SK-N-SH (cell line): ENCODE data around the gene NT5C. TPM values are rescaled to one million over a fixed set of nuclear protein-coding genes. Genes with fewer than 3 reads are reported as not detected.
"Not testable (repeated sequence)": the region's sequence is repeated elsewhere in the genome, so short reads cannot be mapped to it uniquely, and the experiment has no call there.

Source experiments
- CTCF ChIA-PET: fragments of 300-600, 350-600 bp; formaldehyde crosslinking; extraction: SDS; loops from one replicate; lab custom pipeline; 2021; lab: Yijun Ruan, JAX
- POLR2A ChIA-PET: fragments of 350-600 bp; sonication (Branson Sonifier 250); formaldehyde crosslinking; extraction: SDS; loops from one replicate; lab custom pipeline; 2020; ENCODE audit warnings: antibody characterized with exemption, inconsistent platforms; lab: Yijun Ruan, JAX
- DNase-seq: peaks from one replicate; pipeline ENCODE4 v3.0.0; 2012
- H2AFZ ChIP-seq: fragments of 200-600 bp; sonication (generic); 2 replicates; pipeline ENCODE4 v1.8.1; 2016; ENCODE audit warnings: antibody characterized with exemption, mild to moderate bottlenecking, low read depth
- H3F3A ChIP-seq: fragments of 200-600 bp; sonication (generic); replicated peaks from 2 replicates; pipeline ENCODE3; 2016; ENCODE audit warnings: antibody characterized with exemption, mild to moderate bottlenecking; ENCODE audit not compliant: insufficient read depth
- H3K27ac ChIP-seq, 2 experiments: fragments of 200-500 bp in 1 of 2; fragments of 200-600 bp in 1 of 2; sonication (Bioruptor generic) in 1 of 2; sonication (generic), shearing (Covaris generic) in 1 of 2; 2 replicates each; pipeline versions ENCODE4 v1.5.1 to v1.6.1; 2014 to 2016; ENCODE audit warnings: low read depth in 2 of 2, inconsistent platforms in 1 of 2, low read length in 1 of 2, mild to moderate bottlenecking in 1 of 2, mixed read lengths in 1 of 2
- H3K27me3 ChIP-seq: fragments of 200-600 bp; sonication (generic), shearing (Covaris generic); 2 replicates; pipeline ENCODE4 v1.6.1; 2016; ENCODE audit warnings: mixed run types; ENCODE audit not compliant: insufficient read depth
- H3K36me3 ChIP-seq, 2 experiments: fragments of 200-500 bp in 1 of 2; fragments of 200-600 bp in 1 of 2; sonication (Bioruptor generic) in 1 of 2; sonication (generic) in 1 of 2; replicated peaks in 1 of 2; 2 replicates each; pipeline versions ENCODE3 to v1.5.1; 2014 to 2016; ENCODE audit warnings: low read length in 1 of 2, mild to moderate bottlenecking in 1 of 2; ENCODE audit not compliant: insufficient read depth in 2 of 2, control insufficient read depth in 1 of 2
- H3K4me1 ChIP-seq, 2 experiments: fragments of 200-500 bp in 1 of 2; fragments of 200-600 bp in 1 of 2; sonication (Bioruptor generic) in 1 of 2; sonication (generic), shearing (Covaris generic) in 1 of 2; 2 replicates each; pipeline versions ENCODE4 v1.5.1 to v1.6.1; 2014 to 2016; ENCODE audit warnings: low read depth in 1 of 2, low read length in 1 of 2, mixed run types in 1 of 2; ENCODE audit not compliant: insufficient read depth in 2 of 2, control insufficient read depth in 1 of 2
- H3K4me2 ChIP-seq: fragments of 200-600 bp; sonication (generic), shearing (Covaris generic); 2 replicates; pipeline ENCODE4 v1.6.1; 2017; ENCODE audit warnings: mixed run types
- H3K4me3 ChIP-seq, 2 experiments: fragments of 200-500 bp in 1 of 2; fragments of 200-600 bp in 1 of 2; sonication (Bioruptor generic) in 1 of 2; sonication (generic), shearing (Covaris generic) in 1 of 2; 2 replicates each; pipeline versions ENCODE4 v1.5.1 to v1.8.1; 2014 to 2016; ENCODE audit warnings: low read depth in 2 of 2, inconsistent platforms in 1 of 2, low read length in 1 of 2, mild to moderate bottlenecking in 1 of 2, mixed read lengths in 1 of 2, moderate library complexity in 1 of 2
- H3K79me2 ChIP-seq: fragments of 200-600 bp; sonication (generic); 2 replicates; pipeline ENCODE4 v1.8.1; 2017; ENCODE audit warnings: mild to moderate bottlenecking; ENCODE audit not compliant: insufficient read depth
- H3K9ac ChIP-seq: fragments of 200-600 bp; sonication (generic); 2 replicates; pipeline ENCODE4 v1.6.1; 2017; ENCODE audit warnings: mixed run types
- H3K9me2 ChIP-seq: fragments of 200-600 bp; sonication (generic); 2 replicates; pipeline ENCODE4 v1.6.1; 2017; ENCODE audit warnings: mixed run types
- H3K9me3 ChIP-seq: fragments of 200-600 bp; sonication (generic); 2 replicates; pipeline ENCODE4 v1.6.1; 2017; ENCODE audit warnings: mixed run types, mild to moderate bottlenecking, moderate library complexity
- H4K20me1 ChIP-seq: fragments of 200-600 bp; sonication (generic); 2 replicates; pipeline ENCODE4 v1.6.1; 2017; ENCODE audit warnings: mild to moderate bottlenecking, mixed run types; ENCODE audit not compliant: insufficient read depth
- MAX ChIP-seq: IDR thresholded peaks from 2 replicates; pipeline ENCODE4 v1.4.0; 2012; ENCODE audit warnings: low read depth
- REST ChIP-seq: IDR thresholded peaks from 2 replicates; pipeline ENCODE4 v1.6.1; 2012; ENCODE audit warnings: mild to moderate bottlenecking, low read depth, low read length, moderate library complexity
- RXRA ChIP-seq: IDR thresholded peaks from 2 replicates; pipeline ENCODE4 v1.4.0; 2012; ENCODE audit warnings: low read depth, mild to moderate bottlenecking, borderline replicate concordance
- ZBTB33 ChIP-seq: IDR thresholded peaks from 2 replicates; pipeline ENCODE4 v1.4.0; 2012; ENCODE audit warnings: low read depth, borderline replicate concordance
- WGBS: methylation state at CpG from one replicate; pipeline ENCODE4 v1.1.6; 2017; ENCODE audit warnings: low lambda C conversion rate; 5-methylcytosine and 5-hydroxymethylcytosine counted together
- polyA plus RNA-seq, 3 experiments: library from polyadenylated mRNA; depleted of rRNA; stranded (reverse); fragments of >200 nt; gene quantifications; 2 replicates each; pipeline ENCODE4 v1.2.3, GENCODE V29; 2012

Gene NT5C
- polyA plus RNA-seq, 1 of the 3 experiments (the other 2 are of a cell fraction), result 111 TPM

GRCh38 chr17:75168998-75169397 is 37.5 kb upstream of the NT5C start:
- Histone ChIP-seq H3K9me3 (no peaks in the 10 kb centered on the region), H3K27ac (no peak overlapping the region; a peak in 1 of 4 replicates), H3K9me2 (no peaks in the 10 kb centered on the region), H3K79me2 (peaks cover 96% of the 10 kb centered on the region), H3K4me1 (no peaks in the 10 kb centered on the region), H3K9ac (no peak overlapping the region), H3K27me3 (no peaks in the 10 kb centered on the region), H2AFZ (no peak overlapping the region), H3K36me3 (peaks cover 15 to 89% of the 10 kb centered on the region in 2 experiments), H3F3A (peaks cover 35% of the 10 kb centered on the region), H3K4me2 (no peak overlapping the region), H3K4me3 (no peak overlapping the region), H4K20me1 (peaks cover 48% of the 10 kb centered on the region)
- POLR2A ChIA-PET, result no interaction called here
- CTCF ChIA-PET, result interaction anchor here (0.6 to 9.9 kb wide), 5 partner anchors 12 to 889 kb away, joined by 3 to 107 read pairs (median 4); partner anchors contain the start of gene NUP85
- no peak for TF ChIP-seq ZBTB33
- no peak for DNase-seq
- 92% methylated on average over 4 of the region's 4 CpGs for WGBS

GRCh38 chr17:75164606-75165005 is 33.1 kb upstream of the NT5C start:
- not testable (repeated sequence) for H3K27ac ChIP-seq, H3K4me3 ChIP-seq, H3K27me3 ChIP-seq, H2AFZ ChIP-seq, DNase-seq, H3K9me2 ChIP-seq, H3K4me1 ChIP-seq, H3K4me2 ChIP-seq, H3K9me3 ChIP-seq
- whole genome bisulfite sequencing, result 95% methylated on average over 15 of the region's 15 CpGs
- POLR2A ChIA-PET, result interaction anchor here (0.6 to 0.9 kb wide), 2 partner anchors 10 to 67 kb away, joined by 3 read pairs; no protein-coding TSS in a partner anchor
- CTCF ChIA-PET, result interaction anchor here (0.6 to 1.2 kb wide), 3 partner anchors 9 to 207 kb away, joined by 3 read pairs; no protein-coding TSS in a partner anchor
- H3K79me2 ChIP-seq, result peaks cover 71% of the 10 kb centered on the region
- peak overlapping the region; percentile 35; the same call in 1 of the 2 replicates for H3K9ac ChIP-seq
- peaks cover 39% of the 10 kb centered on the region for H3F3A ChIP-seq
- H3K36me3 ChIP-seq, result peaks cover 12 to 63% of the 10 kb centered on the region in 2 experiments
- H4K20me1 ChIP-seq, result peaks cover 12% of the 10 kb centered on the region

GRCh38 chr17:75163074-75163473 is 31.5 kb upstream of the NT5C start:
- Histone ChIP-seq H3K9ac (no peak overlapping the region), H3K4me3 (no peak overlapping the region), H3F3A (peaks cover 39% of the 10 kb centered on the region), H3K9me2 (no peaks in the 10 kb centered on the region), H3K36me3 (peaks cover 12 to 57% of the 10 kb centered on the region in 2 experiments), H2AFZ (no peak overlapping the region), H3K4me1 (peaks cover 0 to 8% of the 10 kb centered on the region in 2 experiments; a peak in 1 of 4 replicates), H3K4me2 (no peak overlapping the region), H4K20me1 (no peaks in the 10 kb centered on the region), H3K9me3 (no peaks in the 10 kb centered on the region), H3K27me3 (no peaks in the 10 kb centered on the region), H3K79me2 (peaks cover 56% of the 10 kb centered on the region; the same call in 1 of the 2 replicates), H3K27ac (no peak overlapping the region)
- no peak for DNase-seq
- ChIA-PET POLR2A (interaction anchor here (0.6 kb wide), 1 partner anchor 32 kb away, joined by 3 read pairs; the partner anchor contains the start of gene NT5C), CTCF (interaction anchor here (1.2 to 2.3 kb wide), 6 partner anchors 9 to 49 kb away, joined by 3 to 7 read pairs (median 3); partner anchors contain the start of genes JPT1 and NT5C)
- 91% methylated on average over 5 of the region's 5 CpGs for WGBS
- TF ChIP-seq RXRA, result no peak
- TF ChIP-seq MAX, result no peak
- TF ChIP-seq REST, result no peak
